ENCODE results near the gene PGS1. TPM values are rescaled to one million over a fixed set of nuclear protein-coding genes. Genes with fewer than 3 reads are reported as not detected.

PGS1 gene
- total and polyA plus RNA-seq, 2 of the 8 experiments (the other 6 are each of a cell fraction or from before 2014, with no cell fraction given) = 46.7 to 60.0 TPM

DNA sequence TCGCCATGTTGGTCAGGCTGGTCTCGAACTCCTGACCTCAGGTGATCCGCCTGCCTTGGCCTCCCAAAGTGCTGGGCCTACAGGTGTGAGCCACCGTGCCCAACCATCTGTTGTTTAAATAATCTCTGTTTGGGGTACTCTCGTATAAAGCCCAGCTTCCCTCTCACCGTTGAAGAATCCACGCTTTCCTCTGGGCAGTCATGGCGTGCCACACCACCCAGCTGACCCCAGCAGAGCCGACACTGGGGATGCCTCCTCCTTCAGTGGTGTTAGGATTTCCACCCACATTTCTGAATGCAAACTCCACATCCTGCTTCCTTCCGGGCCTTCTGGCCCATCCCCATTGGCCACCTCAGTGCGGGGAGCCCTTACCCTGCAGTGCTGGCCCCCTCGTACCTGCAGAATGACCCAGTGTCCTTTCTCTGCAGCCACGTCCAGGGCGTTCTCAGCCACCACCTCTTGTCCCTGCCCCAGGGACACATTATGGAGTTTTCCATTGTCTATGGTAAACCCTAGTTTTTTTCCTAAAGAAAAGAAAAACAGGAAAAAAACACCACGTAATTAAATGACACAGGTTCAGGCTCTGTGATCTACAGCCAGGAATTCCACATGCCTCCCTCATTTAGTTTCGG, 60.4 kb downstream of the PGS1 start:
- no peaks in the 10 kb centered on the region for H3K79me2 ChIP-seq (ENCODE audit: control insufficient read depth in 1 of 2, insufficient read depth in 2 of 2, low read length in 2 of 2)
- H4K91ac ChIP-seq (replicated peaks; ENCODE audit: insufficient read length, low read length) = no peak overlapping the region
- H3K4me3 ChIP-seq (ENCODE audit: extremely low read depth in 1 of 4, insufficient read depth in 2 of 4, low read depth in 3 of 4, low read length in 4 of 4) = no peak overlapping the region
- H4K8ac ChIP-seq (ENCODE audit: extremely low read depth, insufficient read depth, low read length) = no peak overlapping the region
- H3K36me3 ChIP-seq (ENCODE audit: control insufficient read depth in 2 of 4, insufficient read depth in 4 of 4, low read length in 3 of 4) = no peaks in the 10 kb centered on the region
- H3K23ac ChIP-seq (ENCODE audit: insufficient read length) = no peak overlapping the region
- no peak overlapping the region for H2BK5ac ChIP-seq (ENCODE audit: low read depth, low read length)
- no peak overlapping the region for H3K56ac ChIP-seq (replicated peaks; ENCODE audit: insufficient read length, low read depth, low read length)
- no peaks in the 10 kb centered on the region for H3K79me1 ChIP-seq (ENCODE audit: low read depth, low read length)
- ChIA-PET CTCF (ENCODE audit: partially characterized antibody) (no interaction called here), POLR2A (ENCODE audit: partially characterized antibody) (no interaction called here)
- no peak overlapping the region for H3K18ac ChIP-seq (ENCODE audit: extremely low read depth, low read length)
- no peak overlapping the region for H3K4me2 ChIP-seq (ENCODE audit: insufficient read depth in 1 of 2, low read depth in 2 of 2, low read length in 2 of 2)
- no peaks in the 10 kb centered on the region for H3K27me3 ChIP-seq (replicated peaks in 1 of 4; ENCODE audit: control insufficient read depth in 3 of 4, extremely low read depth in 1 of 4, insufficient read depth in 3 of 4, low read length in 3 of 4)
- no peak overlapping the region for H4K5ac ChIP-seq (ENCODE audit: insufficient read length, low read depth, low read length)
- H2AFZ ChIP-seq (ENCODE audit: low read length) = no peak overlapping the region
- H3K4ac ChIP-seq (replicated peaks; ENCODE audit: insufficient read length, low read depth, low read length) = no peak overlapping the region
- no peaks in the 10 kb centered on the region for H3K9me3 ChIP-seq (ENCODE audit: insufficient read depth in 2 of 2, low read depth in 1 of 2, low read length in 1 of 2)
- H2AK5ac ChIP-seq (ENCODE audit: low read depth, low read length) = no peak overlapping the region
- 91% methylated on average over 16 of the region's 16 CpGs; no CpG with 5 or more reads in 1 of the 2 experiments for WGBS, 2 experiments (ENCODE audit: extremely low coverage in 1 of 2, insufficient coverage in 1 of 2, insufficient read length in 1 of 2, insufficient replicate concordance in 2 of 2, low coverage in 1 of 2, low lambda C conversion rate in 2 of 2, missing lambda C conversion rate in 1 of 2)
- H2BK120ac ChIP-seq (replicated peaks; ENCODE audit: low read depth, low read length) = no peak overlapping the region
- no peak overlapping the region for H2BK12ac ChIP-seq (ENCODE audit: low read depth, low read length)
- H2BK20ac ChIP-seq (ENCODE audit: low read length) = no peak overlapping the region
- DNase-seq (ENCODE audit: low read depth in 1 of 2, low spot score in 2 of 2) (no peak), FAIRE-seq (no peak)
- no peak overlapping the region for H2BK15ac ChIP-seq (ENCODE audit: low read length)
- no peak overlapping the region for H3K9ac ChIP-seq (replicated peaks in 1 of 4; ENCODE audit: extremely low read depth in 1 of 4, low read depth in 3 of 4, low read length in 3 of 4)
- H3K4me1 ChIP-seq (replicated peaks in 1 of 4; ENCODE audit: control insufficient read depth in 3 of 4, insufficient read depth in 4 of 4, low read length in 3 of 4) = peaks cover 0 to 16% (median 10%) of the 10 kb centered on the region in 4 experiments; a peak in 6 of 7 replicates
- H3K14ac ChIP-seq (ENCODE audit: insufficient read length) = no peak overlapping the region
- no peak overlapping the region for H3K27ac ChIP-seq (ENCODE audit: low read depth, low read length)
- H4K20me1 ChIP-seq (replicated peaks in 1 of 2; ENCODE audit: control insufficient read depth in 1 of 2, insufficient read depth in 2 of 2, low read length in 2 of 2) = no peaks in the 10 kb centered on the region
- no peaks in the 10 kb centered on the region for H3K23me2 ChIP-seq (ENCODE audit: low read depth, low read length)
- TF ChIP-seq JUN (IDR thresholded peaks at IDR 0.05; ENCODE audit: low read depth, low read length) = no peak
- TF ChIP-seq BRCA1 (IDR thresholded peaks at IDR 0.05; ENCODE audit: low read depth, low read length) = no peak
- TF ChIP-seq RAD21 (IDR thresholded peaks at IDR 0.05 in 1 of 2, conservative IDR thresholded peaks at IDR 0.05 in 1 of 2; ENCODE audit: low read depth in 2 of 2, low read length in 2 of 2) = no peak
- TF ChIP-seq KDM4A (IDR thresholded peaks at IDR 0.05; ENCODE audit: low read depth, low read length, severe bottlenecking) = no peak
- TF ChIP-seq SRF (IDR thresholded peaks at IDR 0.05; ENCODE audit: low read depth, low read length) = no peak
- TF ChIP-seq BACH1 (IDR thresholded peaks at IDR 0.05; ENCODE audit: low read length) = no peak
- TF ChIP-seq, protein P1, sequence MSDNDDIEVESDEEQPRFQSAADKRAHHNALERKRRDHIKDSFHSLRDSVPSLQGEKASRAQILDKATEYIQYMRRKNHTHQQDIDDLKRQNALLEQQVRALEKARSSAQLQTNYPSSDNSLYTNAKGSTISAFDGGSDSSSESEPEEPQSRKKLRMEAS (IDR thresholded peaks at IDR 0.05) = no peak
- no peak for TF ChIP-seq CTBP2 (IDR thresholded peaks at IDR 0.05; ENCODE audit: borderline replicate concordance, insufficient read depth, insufficient read length, low read length)
- TF ChIP-seq SP1 (IDR thresholded peaks at IDR 0.05; ENCODE audit: low read depth, low read length) = no peak
- TF ChIP-seq NANOG (IDR thresholded peaks at IDR 0.05; ENCODE audit: insufficient read depth, low read depth, low read length, poor library complexity, severe bottlenecking) = no peak
- TF ChIP-seq JUND (IDR thresholded peaks at IDR 0.05; ENCODE audit: low read length) = no peak
- TF ChIP-seq SP4 (IDR thresholded peaks at IDR 0.05; ENCODE audit: low read length) = no peak
- TF ChIP-seq POLR2AphosphoS5 (IDR thresholded peaks at IDR 0.05; ENCODE audit: low read depth, low read length) = no peak
- TF ChIP-seq HDAC2 (IDR thresholded peaks at IDR 0.05; ENCODE audit: borderline replicate concordance in 1 of 2, low read depth in 2 of 2, low read length in 2 of 2) = no peak
